NCI-H526 treated with DMSO at 0.1 percent for 48 hours (cell line): ENCODE measurements around the gene CASZ1.

Experiments
- DNase-seq: peaks from one replicate; lab custom pipeline; 2025; lab: John Stamatoyannopoulos, UW

Gene CASZ1

GRCh38 chr1:10704368-10704882 is 92.0 kb downstream of the CASZ1 start:
- DNase-seq: peak; percentile 27

- no peak for DNase-seq
Measured at GRCh38 chr1:10703702-10704101, 92.7 kb downstream of the CASZ1 start.

- DNase-seq: no peak
Measured at GRCh38 chr1:10701145-10701544, 95.3 kb downstream of the CASZ1 start.

GRCh38 chr1:10699470-10699835 is 97.0 kb downstream of the CASZ1 start:
- no peak for DNase-seq

- no peak for DNase-seq
Measured at GRCh38 chr1:10698726-10699469, 97.5 kb downstream of the CASZ1 start.

GRCh38 chr1:10697621-10698160 is 98.8 kb downstream of the CASZ1 start:
- peak; percentile 45 for DNase-seq

- no peak for DNase-seq
Measured at GRCh38 chr1:10696977-10697376, 99.5 kb downstream of the CASZ1 start.

GRCh38 chr1:10694633-10695627 is 101.5 kb downstream of the CASZ1 start:
- DNase-seq: peak; percentile 50

- peak; percentile 28 for DNase-seq
Measured at GRCh38 chr1:10694274-10694632, 102.2 kb downstream of the CASZ1 start.

- DNase-seq: no peak
Measured at GRCh38 chr1:10693497-10694273, 102.8 kb downstream of the CASZ1 start.

- DNase-seq: no peak
Measured at GRCh38 chr1:10693152-10693496, 103.3 kb downstream of the CASZ1 start.

GRCh38 chr1:10692401-10693021 is 103.9 kb downstream of the CASZ1 start:
- DNase-seq: peak; percentile 55

GRCh38 chr1:10691740-10692125 is 104.7 kb downstream of the CASZ1 start:
- DNase-seq: no peak

- DNase-seq: no peak
Measured at GRCh38 chr1:10691075-10691739, 105.2 kb downstream of the CASZ1 start.

- DNase-seq: no peak
Measured at GRCh38 chr1:10690484-10690883, 106.0 kb downstream of the CASZ1 start.

GRCh38 chr1:10688409-10688786 is 108.0 kb downstream of the CASZ1 start:
- DNase-seq: no peak

- DNase-seq: no peak
Measured at GRCh38 chr1:10687782-10688408, 108.6 kb downstream of the CASZ1 start.

- DNase-seq: peak; percentile 12
Measured at GRCh38 chr1:10687251-10687651, 109.2 kb downstream of the CASZ1 start.

GRCh38 chr1:10686404-10687040 is 109.9 kb downstream of the CASZ1 start:
- DNase-seq: peak; percentile 21

GRCh38 chr1:10685808-10686403 is 110.5 kb downstream of the CASZ1 start:
- no peak for DNase-seq
